ENCODE results near the gene DCST2. TPM values are rescaled to one million over a fixed set of nuclear protein-coding genes. Genes with fewer than 3 reads are reported as not detected.

DCST2 gene
- total and polyA plus RNA-seq, 10 of the 15 experiments (the other 5 are each of a cell fraction or from before 2014, with no cell fraction given): 0.33 to 0.41 (median 0.36) TPM; not detected in 7

DNA sequence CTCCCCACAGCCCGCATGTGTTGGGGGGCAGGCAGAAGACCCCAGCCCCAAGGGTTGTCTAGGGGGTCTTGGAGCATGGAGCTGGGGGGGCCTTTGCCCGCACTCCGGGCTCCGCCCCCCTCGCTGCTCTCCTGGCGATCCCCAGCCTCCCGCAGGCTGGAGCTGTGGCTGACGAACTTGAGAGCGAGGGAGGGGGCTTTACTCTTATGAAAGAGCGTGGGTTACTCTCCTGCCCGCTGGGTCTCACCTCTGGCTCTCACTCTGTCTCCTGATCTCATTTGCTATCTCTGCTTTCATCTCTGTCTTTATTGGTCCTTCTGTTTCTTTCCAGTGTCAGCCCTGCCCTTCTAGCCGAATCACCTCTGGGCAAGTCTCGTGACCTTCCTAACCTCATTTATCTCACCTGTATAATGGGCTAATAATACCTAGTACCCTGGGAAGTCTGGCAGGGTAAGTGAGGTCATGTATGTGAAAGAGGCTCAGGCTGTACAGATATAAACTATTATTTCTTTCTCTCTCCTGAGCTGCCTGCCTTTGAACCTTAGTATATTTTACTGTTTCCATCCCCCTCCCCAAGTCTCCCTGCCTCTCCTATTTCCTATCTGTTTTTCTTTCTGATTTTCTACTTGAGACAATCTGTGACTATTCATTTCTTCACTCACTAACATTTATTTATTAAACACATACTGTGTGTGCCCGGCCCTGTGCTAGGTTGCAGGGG, 30.7 kb upstream of the DCST2 start (continued):
- TF ChIP-seq SMARCA5 (IDR thresholded peaks at IDR 0.05) (peak; percentile 79; the same call in 1 of the 2 replicates), ATF7 (IDR thresholded peaks at IDR 0.05; ENCODE audit: low read depth) (peak; percentile 67), KLF5 (IDR thresholded peaks at IDR 0.05; ENCODE audit: partially characterized antibody) (no peak), NBN (IDR thresholded peaks at IDR 0.05) (peak; percentile 44), EED (IDR thresholded peaks at IDR 0.05; ENCODE audit: low read depth) (no peak), EP300 (IDR thresholded peaks at IDR 0.05; ENCODE audit: borderline replicate concordance in 1 of 2, control insufficient read depth in 1 of 2, low read depth in 2 of 2, low read length in 2 of 2) (no peak), BHLHE40 (IDR thresholded peaks at IDR 0.05; ENCODE audit: borderline replicate concordance in 1 of 2, low read depth in 2 of 2, low read length in 1 of 2) (peak; percentile 90 to 94), BACH1 (IDR thresholded peaks at IDR 0.05; ENCODE audit: borderline replicate concordance) (no peak), HCFC1 (IDR thresholded peaks at IDR 0.05; ENCODE audit: low read length) (no peak), MEF2A (IDR thresholded peaks at IDR 0.05; ENCODE audit: insufficient read depth, low read depth, low read length) (no peak), GABPA (IDR thresholded peaks at IDR 0.05; ENCODE audit: low read depth) (no peak), CHD4 (IDR thresholded peaks at IDR 0.05) (no peak), ASH2L (IDR thresholded peaks at IDR 0.05; ENCODE audit: borderline replicate concordance, low read depth) (no peak)
- TF ChIP-seq, protein P1, sequence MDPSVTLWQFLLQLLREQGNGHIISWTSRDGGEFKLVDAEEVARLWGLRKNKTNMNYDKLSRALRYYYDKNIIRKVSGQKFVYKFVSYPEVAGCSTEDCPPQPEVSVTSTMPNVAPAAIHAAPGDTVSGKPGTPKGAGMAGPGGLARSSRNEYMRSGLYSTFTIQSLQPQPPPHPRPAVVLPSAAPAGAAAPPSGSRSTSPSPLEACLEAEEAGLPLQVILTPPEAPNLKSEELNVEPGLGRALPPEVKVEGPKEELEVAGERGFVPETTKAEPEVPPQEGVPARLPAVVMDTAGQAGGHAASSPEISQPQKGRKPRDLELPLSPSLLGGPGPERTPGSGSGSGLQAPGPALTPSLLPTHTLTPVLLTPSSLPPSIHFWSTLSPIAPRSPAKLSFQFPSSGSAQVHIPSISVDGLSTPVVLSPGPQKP (IDR thresholded peaks at IDR 0.05; ENCODE audit: low read depth, low read length): no peak
- TF ChIP-seq, protein P2, sequence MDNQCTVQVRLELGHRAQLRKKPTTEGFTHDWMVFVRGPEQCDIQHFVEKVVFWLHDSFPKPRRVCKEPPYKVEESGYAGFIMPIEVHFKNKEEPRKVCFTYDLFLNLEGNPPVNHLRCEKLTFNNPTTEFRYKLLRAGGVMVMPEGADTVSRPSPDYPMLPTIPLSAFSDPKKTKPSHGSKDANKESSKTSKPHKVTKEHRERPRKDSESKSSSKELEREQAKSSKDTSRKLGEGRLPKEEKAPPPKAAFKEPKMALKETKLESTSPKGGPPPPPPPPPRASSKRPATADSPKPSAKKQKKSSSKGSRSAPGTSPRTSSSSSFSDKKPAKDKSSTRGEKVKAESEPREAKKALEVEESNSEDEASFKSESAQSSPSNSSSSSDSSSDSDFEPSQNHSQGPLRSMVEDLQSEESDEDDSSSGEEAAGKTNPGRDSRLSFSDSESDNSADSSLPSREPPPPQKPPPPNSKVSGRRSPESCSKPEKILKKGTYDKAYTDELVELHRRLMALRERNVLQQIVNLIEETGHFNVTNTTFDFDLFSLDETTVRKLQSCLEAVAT (IDR thresholded peaks at IDR 0.05): no peak; the same call in 1 of the 2 replicates
- TF ChIP-seq, protein P3, sequence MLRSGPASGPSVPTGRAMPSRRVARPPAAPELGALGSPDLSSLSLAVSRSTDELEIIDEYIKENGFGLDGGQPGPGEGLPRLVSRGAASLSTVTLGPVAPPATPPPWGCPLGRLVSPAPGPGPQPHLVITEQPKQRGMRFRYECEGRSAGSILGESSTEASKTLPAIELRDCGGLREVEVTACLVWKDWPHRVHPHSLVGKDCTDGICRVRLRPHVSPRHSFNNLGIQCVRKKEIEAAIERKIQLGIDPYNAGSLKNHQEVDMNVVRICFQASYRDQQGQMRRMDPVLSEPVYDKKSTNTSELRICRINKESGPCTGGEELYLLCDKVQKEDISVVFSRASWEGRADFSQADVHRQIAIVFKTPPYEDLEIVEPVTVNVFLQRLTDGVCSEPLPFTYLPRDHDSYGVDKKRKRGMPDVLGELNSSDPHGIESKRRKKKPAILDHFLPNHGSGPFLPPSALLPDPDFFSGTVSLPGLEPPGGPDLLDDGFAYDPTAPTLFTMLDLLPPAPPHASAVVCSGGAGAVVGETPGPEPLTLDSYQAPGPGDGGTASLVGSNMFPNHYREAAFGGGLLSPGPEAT (IDR thresholded peaks at IDR 0.05; ENCODE audit: low read depth): peak; percentile 18; the same call in 1 of the 2 replicates
- TF ChIP-seq, protein P4, sequence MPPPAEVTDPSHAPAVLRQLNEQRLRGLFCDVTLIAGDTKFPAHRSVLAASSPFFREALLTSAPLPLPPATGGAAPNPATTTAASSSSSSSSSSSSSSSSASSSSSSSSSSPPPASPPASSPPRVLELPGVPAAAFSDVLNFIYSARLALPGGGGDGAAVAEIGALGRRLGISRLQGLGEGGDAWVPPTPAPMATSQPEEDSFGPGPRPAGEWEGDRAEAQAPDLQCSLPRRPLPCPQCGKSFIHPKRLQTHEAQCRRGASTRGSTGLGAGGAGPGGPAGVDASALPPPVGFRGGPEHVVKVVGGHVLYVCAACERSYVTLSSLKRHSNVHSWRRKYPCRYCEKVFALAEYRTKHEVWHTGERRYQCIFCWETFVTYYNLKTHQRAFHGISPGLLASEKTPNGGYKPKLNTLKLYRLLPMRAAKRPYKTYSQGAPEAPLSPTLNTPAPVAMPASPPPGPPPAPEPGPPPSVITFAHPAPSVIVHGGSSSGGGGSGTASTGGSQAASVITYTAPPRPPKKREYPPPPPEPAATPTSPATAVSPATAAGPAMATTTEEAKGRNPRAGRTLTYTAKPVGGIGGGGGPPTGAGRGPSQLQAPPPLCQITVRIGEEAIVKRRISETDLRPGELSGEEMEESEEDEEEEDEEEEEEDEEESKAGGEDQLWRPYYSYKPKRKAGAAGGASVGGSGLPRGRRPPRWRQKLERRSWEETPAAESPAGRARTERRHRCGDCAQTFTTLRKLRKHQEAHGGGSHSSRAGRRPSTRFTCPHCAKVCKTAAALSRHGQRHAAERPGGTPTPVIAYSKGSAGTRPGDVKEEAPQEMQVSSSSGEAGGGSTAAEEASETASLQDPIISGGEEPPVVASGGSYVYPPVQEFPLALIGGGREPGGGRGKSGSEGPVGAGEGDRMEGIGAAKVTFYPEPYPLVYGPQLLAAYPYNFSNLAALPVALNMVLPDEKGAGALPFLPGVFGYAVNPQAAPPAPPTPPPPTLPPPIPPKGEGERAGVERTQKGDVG (CRISPR knock-in tag; IDR thresholded peaks at IDR 0.05): no peak
- TF ChIP-seq, protein P5, sequence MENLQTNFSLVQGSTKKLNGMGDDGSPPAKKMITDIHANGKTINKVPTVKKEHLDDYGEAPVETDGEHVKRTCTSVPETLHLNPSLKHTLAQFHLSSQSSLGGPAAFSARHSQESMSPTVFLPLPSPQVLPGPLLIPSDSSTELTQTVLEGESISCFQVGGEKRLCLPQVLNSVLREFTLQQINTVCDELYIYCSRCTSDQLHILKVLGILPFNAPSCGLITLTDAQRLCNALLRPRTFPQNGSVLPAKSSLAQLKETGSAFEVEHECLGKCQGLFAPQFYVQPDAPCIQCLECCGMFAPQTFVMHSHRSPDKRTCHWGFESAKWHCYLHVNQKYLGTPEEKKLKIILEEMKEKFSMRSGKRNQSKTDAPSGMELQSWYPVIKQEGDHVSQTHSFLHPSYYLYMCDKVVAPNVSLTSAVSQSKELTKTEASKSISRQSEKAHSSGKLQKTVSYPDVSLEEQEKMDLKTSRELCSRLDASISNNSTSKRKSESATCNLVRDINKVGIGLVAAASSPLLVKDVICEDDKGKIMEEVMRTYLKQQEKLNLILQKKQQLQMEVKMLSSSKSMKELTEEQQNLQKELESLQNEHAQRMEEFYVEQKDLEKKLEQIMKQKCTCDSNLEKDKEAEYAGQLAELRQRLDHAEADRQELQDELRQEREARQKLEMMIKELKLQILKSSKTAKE (IDR thresholded peaks at IDR 0.05; ENCODE audit: low read depth, poor library complexity, severe bottlenecking): peak; percentile 28
